K562 (cell line): ENCODE measurements around the gene ACLY.

Source experiments
- CTCF ChIP-seq, 3 experiments: IDR thresholded peaks in 2 of 3; conservative IDR thresholded peaks in 1 of 3; 2 replicates each; pipeline ENCODE4 v1.5.1; 2011 to 2012; ENCODE audit warnings: low read length in 3 of 3, mild to moderate bottlenecking in 3 of 3, control low read depth in 2 of 3, improper control_type of control experiment in 1 of 3, inconsistent platforms in 1 of 3, low read depth in 1 of 3, mixed read lengths in 1 of 3, moderate library complexity in 1 of 3; ENCODE audit not compliant: insufficient read depth in 2 of 3
- ELK1 ChIP-seq: sonication (generic); formaldehyde crosslinking; IDR thresholded peaks from 2 replicates; pipeline ENCODE4 v1.8.1; 2022; ENCODE audit warnings: missing genetic modification reagents
- FOXJ3 ChIP-seq: sonication (generic); formaldehyde crosslinking; IDR thresholded peaks from 2 replicates; pipeline ENCODE4 v1.4.0; 2020; ENCODE audit warnings: mild to moderate bottlenecking, missing genetic modification reagents
- HDAC6 ChIP-seq: IDR thresholded peaks from 2 replicates; pipeline ENCODE4 v1.6.1; 2012; ENCODE audit warnings: low read depth, mild to moderate bottlenecking, control low read depth, inconsistent platforms, low read length, moderate library complexity
- MYNN ChIP-seq, 2 experiments: sonication (generic); formaldehyde crosslinking in 1 of 2; IDR thresholded peaks; 2 replicates each; pipeline versions ENCODE4 v1.5.0 to v1.6.1; 2016 to 2020; ENCODE audit warnings: antibody characterized with exemption in 1 of 2, missing genetic modification reagents in 1 of 2
- NFIC ChIP-seq: fragments of 450-650 bp; IDR thresholded peaks from 2 replicates; pipeline ENCODE4 v1.6.1; 2017; ENCODE audit warnings: mild to moderate bottlenecking, inconsistent platforms
- POLR2AphosphoS5 ChIP-seq: IDR thresholded peaks from 2 replicates; pipeline ENCODE4 v1.6.1; 2011; ENCODE audit warnings: mild to moderate bottlenecking, low read depth, low read length, moderate library complexity; ENCODE audit not compliant: control insufficient read depth, insufficient read depth
- POLR3A ChIP-seq: IDR thresholded peaks from 2 replicates; pipeline ENCODE4 v1.6.1; 2011; ENCODE audit warnings: borderline replicate concordance, mild to moderate bottlenecking, moderate library complexity; ENCODE audit not compliant: insufficient read length, insufficient read depth; ENCODE audit errors: extremely low read depth
- RBBP5 ChIP-seq: fragments of 200-600 bp; sonication (generic); IDR thresholded peaks from 2 replicates; pipeline ENCODE4 v1.6.1; 2012; ENCODE audit warnings: borderline replicate concordance, mild to moderate bottlenecking, low read length, control low read depth, inconsistent platforms; ENCODE audit not compliant: insufficient read depth, poor library complexity, severe bottlenecking
- RFX1 ChIP-seq: fragments of 450-650 bp; IDR thresholded peaks from 2 replicates; pipeline ENCODE4 v1.6.1; 2016; ENCODE audit warnings: mild to moderate bottlenecking, moderate library complexity
- ZNF282 ChIP-seq: sonication (generic); formaldehyde crosslinking; IDR thresholded peaks from 2 replicates; pipeline ENCODE4 v1.8.1; 2023; ENCODE audit warnings: missing genetic modification reagents

GRCh38 chr17:41892021-41892376, 26.8 kb downstream of the ACLY start:
- TF ChIP-seq RFX1, result no peak
- no peak for TF ChIP-seq MYNN (IDR thresholded peaks at IDR 0.05)
- TF ChIP-seq MYNN (CRISPR knock-in tag; IDR thresholded peaks at IDR 0.05), result no peak
- TF ChIP-seq NFIC, result no peak
- no peak for TF ChIP-seq POLR2AphosphoS5
- TF ChIP-seq HDAC6, result no peak
- TF ChIP-seq POLR3A, result no peak
- no peak for TF ChIP-seq CTCF (IDR thresholded peaks at IDR 0.05 in 2 of 3, conservative IDR thresholded peaks at IDR 0.05 in 1 of 3; ENCODE audit: insufficient read depth in 2 of 3, low read depth in 1 of 3, low read length in 3 of 3)
- TF ChIP-seq ZNF282 (CRISPR knock-in tag), result no peak
- no peak for TF ChIP-seq FOXJ3 (CRISPR knock-in tag)
- TF ChIP-seq ELK1 (CRISPR knock-in tag), result no peak
- TF ChIP-seq RBBP5, result no peak
